ENCODE measurements around the gene BLOC1S3. TPM values are rescaled to one million over a fixed set of nuclear protein-coding genes. Genes with fewer than 3 reads are reported as not detected.

Gene BLOC1S3
- total RNA-seq, 2 donors from 2014 or later: 10.4 to 15.9 TPM

DNA sequence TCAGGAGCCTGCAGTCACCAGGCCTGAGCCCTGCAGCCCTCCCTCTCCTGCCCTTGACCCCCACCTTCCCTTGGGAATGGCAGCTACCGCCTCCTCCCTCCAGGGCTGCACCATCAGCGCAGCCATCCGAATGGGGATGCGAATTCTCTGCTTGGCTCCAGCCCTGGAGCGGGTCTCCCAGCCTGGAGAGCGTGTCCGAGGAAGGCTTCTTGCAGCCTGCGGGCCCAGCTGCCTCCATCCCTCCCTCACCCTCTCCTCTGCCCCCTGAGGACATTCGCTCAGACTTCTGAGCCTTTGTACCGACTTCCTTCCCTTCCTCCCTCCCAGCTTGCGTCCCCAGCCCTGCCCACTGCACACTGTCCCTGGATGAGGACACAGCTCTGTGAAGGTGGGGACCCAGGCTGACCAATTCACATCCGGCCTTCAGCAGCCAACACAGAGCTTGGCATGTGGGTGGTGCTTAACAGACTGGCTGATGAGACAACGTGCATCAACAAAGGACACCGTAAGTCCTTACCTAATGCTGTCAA lies 11.8 kb upstream of the BLOC1S3 start:
- Histone ChIP-seq H3K27me3 (no peaks in the 10 kb centered on the region), H3K9ac (ENCODE audit: low read depth in 2 of 2, low read length in 2 of 2) (no peak overlapping the region), H3K4me1 (peaks cover 8% of the 10 kb centered on the region), H3K9me3 (no peaks in the 10 kb centered on the region), H3K4me3 (no peak overlapping the region), H3K27ac (no peak overlapping the region), H3K36me3 (no peaks in the 10 kb centered on the region)
- no peak for DNase-seq
- TF ChIP-seq, protein P1, sequence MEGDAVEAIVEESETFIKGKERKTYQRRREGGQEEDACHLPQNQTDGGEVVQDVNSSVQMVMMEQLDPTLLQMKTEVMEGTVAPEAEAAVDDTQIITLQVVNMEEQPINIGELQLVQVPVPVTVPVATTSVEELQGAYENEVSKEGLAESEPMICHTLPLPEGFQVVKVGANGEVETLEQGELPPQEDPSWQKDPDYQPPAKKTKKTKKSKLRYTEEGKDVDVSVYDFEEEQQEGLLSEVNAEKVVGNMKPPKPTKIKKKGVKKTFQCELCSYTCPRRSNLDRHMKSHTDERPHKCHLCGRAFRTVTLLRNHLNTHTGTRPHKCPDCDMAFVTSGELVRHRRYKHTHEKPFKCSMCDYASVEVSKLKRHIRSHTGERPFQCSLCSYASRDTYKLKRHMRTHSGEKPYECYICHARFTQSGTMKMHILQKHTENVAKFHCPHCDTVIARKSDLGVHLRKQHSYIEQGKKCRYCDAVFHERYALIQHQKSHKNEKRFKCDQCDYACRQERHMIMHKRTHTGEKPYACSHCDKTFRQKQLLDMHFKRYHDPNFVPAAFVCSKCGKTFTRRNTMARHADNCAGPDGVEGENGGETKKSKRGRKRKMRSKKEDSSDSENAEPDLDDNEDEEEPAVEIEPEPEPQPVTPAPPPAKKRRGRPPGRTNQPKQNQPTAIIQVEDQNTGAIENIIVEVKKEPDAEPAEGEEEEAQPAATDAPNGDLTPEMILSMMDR (IDR thresholded peaks at IDR 0.05): no peak
- intact Hi-C loops (cut with DNase I): no loop called here

DNA sequence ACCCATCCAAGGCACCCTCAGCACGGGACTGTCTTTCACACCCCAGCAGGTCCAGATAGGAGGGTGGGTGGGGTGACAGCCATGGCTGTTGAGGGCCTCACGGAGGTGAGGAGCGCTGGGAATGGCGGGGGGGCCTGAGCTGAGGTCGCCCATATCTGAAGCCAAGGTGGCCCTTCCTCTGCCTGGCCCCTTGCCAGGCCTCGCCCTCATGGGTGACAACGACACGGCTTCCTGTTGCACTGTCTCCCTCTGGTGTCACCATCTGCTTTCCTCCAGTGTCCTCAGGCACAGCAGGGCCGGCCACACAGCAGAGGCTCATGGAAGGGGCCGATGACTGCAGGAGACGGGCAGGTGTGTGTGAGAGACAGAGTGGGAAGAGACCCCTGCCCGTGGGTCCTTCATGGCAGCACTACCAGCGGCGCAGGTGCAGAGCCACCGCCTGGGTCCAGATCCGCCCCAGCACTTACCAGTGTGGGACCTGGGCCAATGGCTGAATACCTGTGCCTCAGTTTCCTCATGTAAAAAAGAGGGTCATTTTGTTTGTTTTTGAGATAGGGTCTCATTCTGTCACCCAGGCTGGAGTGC lies 9.7 kb upstream of the BLOC1S3 start:
- Histone ChIP-seq H3K9ac (ENCODE audit: low read depth in 2 of 2, low read length in 2 of 2) (no peak overlapping the region), H3K9me3 (no peaks in the 10 kb centered on the region), H3K36me3 (no peaks in the 10 kb centered on the region), H3K27ac (no peak overlapping the region), H3K27me3 (no peaks in the 10 kb centered on the region), H3K4me3 (no peak overlapping the region), H3K4me1 (peaks cover 8% of the 10 kb centered on the region)
- DNase-seq: no peak
- intact Hi-C loops (cut with DNase I): no loop called here
- TF ChIP-seq, protein P1 (IDR thresholded peaks at IDR 0.05): no peak

- Histone ChIP-seq H3K4me1 (peaks cover 5% of the 10 kb centered on the region), H3K27ac (no peak overlapping the region), H3K9ac (ENCODE audit: low read depth in 2 of 2, low read length in 2 of 2) (no peak overlapping the region), H3K27me3 (no peaks in the 10 kb centered on the region), H3K4me3 (no peak overlapping the region), H3K9me3 (no peaks in the 10 kb centered on the region), H3K36me3 (no peaks in the 10 kb centered on the region)
- DNase-seq: no peak
- TF ChIP-seq, protein P1 (IDR thresholded peaks at IDR 0.05): no peak
- intact Hi-C loops (cut with DNase I): no loop called here
Measured at GRCh38 chr19:45169602-45170001, 9.0 kb upstream of the BLOC1S3 start.

DNA sequence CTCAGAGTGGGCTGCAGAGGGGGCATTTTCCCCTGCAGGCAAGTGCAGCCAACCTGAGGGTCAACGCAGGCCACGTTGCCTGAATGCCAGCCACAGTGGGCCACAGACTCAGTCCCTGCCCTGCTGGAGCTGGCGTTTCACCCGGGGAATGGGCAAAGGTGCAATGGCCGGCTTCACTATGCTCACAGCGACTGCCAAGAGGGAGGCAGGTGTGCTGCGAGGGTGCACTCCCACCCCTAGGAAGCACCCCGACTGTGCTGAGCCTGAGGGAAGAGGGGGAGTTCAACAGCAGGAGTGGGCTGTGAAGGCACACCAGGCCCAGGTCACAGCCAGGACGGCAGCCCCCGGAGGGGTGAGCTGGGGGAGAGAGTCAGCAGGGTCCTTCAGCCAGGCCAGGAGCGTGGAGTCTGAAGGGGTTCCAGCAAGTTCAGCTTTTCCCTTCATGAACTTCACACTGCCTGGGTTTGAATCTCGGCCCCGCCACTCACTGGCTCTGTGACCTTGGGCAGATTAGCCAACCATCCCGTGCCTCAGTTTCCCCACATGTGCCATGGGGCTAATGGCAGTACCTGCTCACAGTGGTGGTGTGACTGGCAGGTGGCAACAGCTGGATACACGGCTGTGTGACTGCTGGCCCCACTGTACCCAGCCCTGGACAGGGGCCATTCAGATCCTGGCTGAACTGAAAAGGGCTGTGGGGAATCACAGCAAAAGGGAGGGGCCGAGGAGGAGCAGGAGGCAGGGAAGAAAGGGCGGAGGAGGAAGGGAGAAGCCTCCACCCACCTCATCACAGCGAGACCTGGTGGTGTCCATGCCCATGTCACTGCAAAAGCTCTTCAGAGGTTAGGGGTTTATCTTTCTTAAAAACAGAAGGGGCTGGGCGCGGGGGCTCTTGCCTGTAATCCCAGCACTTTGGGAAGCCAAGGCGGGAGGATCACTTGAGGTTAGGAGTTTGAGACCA lies 8.2 kb upstream of the BLOC1S3 start:
- H3K9ac ChIP-seq (ENCODE audit: low read depth in 2 of 2, low read length in 2 of 2): no peak overlapping the region
- no peaks in the 10 kb centered on the region for H3K4me1 ChIP-seq
- DNase-seq: peak; percentile 23

GRCh38 chr19:45171211-45171623 lies 7.4 kb upstream of the BLOC1S3 start:
- intact Hi-C loops (cut with DNase I): no loop called here
- H3K4me3 ChIP-seq: no peak overlapping the region
- H3K36me3 ChIP-seq: no peaks in the 10 kb centered on the region
- no peak overlapping the region for H3K9ac ChIP-seq (ENCODE audit: low read depth in 2 of 2, low read length in 2 of 2)
- no peak for DNase-seq
- TF ChIP-seq, protein P1 (IDR thresholded peaks at IDR 0.05): no peak
- H3K9me3 ChIP-seq: no peaks in the 10 kb centered on the region
- H3K27ac ChIP-seq: peak overlapping the region; percentile 12
- H3K27me3 ChIP-seq: no peaks in the 10 kb centered on the region
- no peaks in the 10 kb centered on the region for H3K4me1 ChIP-seq

More for the DNA sequence above, 8.2 kb upstream of the BLOC1S3 start:
- TF ChIP-seq, protein P1 (IDR thresholded peaks at IDR 0.05): no peak
- Histone ChIP-seq H3K9me3 (no peaks in the 10 kb centered on the region), H3K4me3 (no peak overlapping the region), H3K27ac (no peak overlapping the region), H3K36me3 (no peaks in the 10 kb centered on the region), H3K27me3 (no peaks in the 10 kb centered on the region)
- intact Hi-C loops (cut with DNase I): no loop called here

Measured in colonic mucosa (tissue), 4 donors.